ENCODE data around the gene SOCS1. TPM values are rescaled to one million over a fixed set of nuclear protein-coding genes. Genes with fewer than 3 reads are reported as not detected.

The SOCS1 gene
- total and polyA plus RNA-seq, 2 of the 4 experiments (the other 2 are of a cell fraction), result 2.0 to 22.0 TPM

DNA sequence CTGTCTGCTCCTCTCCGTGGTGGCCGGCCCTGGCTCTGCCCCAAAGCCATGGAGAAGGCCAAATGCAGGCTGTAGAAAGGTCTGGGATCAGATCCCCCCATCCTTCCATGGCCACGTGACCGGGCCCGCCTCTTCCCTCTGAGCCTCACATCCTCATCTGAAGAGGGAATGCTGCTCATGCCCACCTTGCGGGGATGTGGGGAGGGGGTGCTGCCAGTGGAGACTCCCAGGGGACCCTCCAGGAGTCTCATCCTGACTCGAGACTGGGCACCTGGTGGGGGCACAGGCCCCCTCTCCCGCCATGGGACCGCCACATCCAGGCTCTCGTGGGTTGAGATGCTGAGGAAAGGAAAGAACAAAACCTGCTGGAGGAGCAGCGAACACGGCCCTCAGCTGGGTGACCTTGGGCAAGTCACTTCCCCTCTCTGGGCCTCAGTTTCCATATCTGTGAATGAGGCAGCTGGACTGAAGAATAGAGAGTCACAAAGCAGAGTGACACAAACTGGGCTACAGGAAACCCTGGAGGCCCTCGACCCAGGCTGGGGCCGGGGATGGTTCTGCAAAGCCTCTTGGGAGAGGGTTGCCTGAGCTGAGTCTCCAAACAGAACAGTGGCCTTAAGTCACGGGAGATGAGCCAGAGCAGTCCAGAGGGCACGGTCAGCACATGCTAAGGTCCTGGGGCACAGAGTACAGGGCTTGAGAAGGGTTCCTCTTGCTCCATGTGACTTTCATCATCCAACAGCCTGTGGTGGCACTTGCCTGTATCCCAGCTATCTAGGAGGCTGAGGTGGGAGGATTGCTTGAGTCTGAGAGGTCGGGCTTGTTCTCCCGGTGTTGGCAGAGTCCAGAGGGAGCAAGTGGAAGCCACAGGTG, 30.1 kb downstream of the SOCS1 start:
- Histone ChIP-seq H2BK15ac (ENCODE audit: low read depth, low read length) (no peak overlapping the region), H3K56ac (ENCODE audit: extremely low read depth, insufficient read depth, low read length) (no peak overlapping the region), H3K4me2 (ENCODE audit: low read depth, low read length) (0 out of 2 replicates have a peak overlapping the region, but pooled peaks have one; percentile 36), H2AK5ac (ENCODE audit: low read depth, low read length) (peak overlapping the region; percentile 39; the same call in 1 of the 2 replicates), H3K27ac (ENCODE audit: insufficient read depth, low read length) (no peak overlapping the region), H4K8ac (ENCODE audit: low read depth in 2 of 2, low read length in 2 of 2) (no peak overlapping the region), H3K79me1 (ENCODE audit: low read depth in 1 of 2, low read length in 2 of 2) (no peaks in the 10 kb centered on the region), H4K91ac (ENCODE audit: insufficient read depth, low read depth, low read length) (no peak overlapping the region), H3K36me3 (ENCODE audit: control insufficient read depth, insufficient read depth, low read length) (no peaks in the 10 kb centered on the region), H3K27me3 (ENCODE audit: control insufficient read depth, insufficient read depth, low read length) (no peaks in the 10 kb centered on the region; the same call in 1 of the 2 replicates), H4K5ac (ENCODE audit: low read depth, low read length) (0 out of 2 replicates have a peak overlapping the region, but pooled peaks have one; percentile 4), H3K9me1 (ENCODE audit: insufficient read depth, low read length) (no peaks in the 10 kb centered on the region), H2AK9ac (replicated peaks; ENCODE audit: low read depth, low read length, poor library complexity) (peak overlapping the region; percentile 55), H2BK120ac (ENCODE audit: low read depth, low read length) (no peak overlapping the region), H2AFZ (replicated peaks; ENCODE audit: low read length, poor library complexity) (peak overlapping the region; percentile 81), H3K23ac (ENCODE audit: low read depth, low read length) (no peak overlapping the region), H3K14ac (replicated peaks; ENCODE audit: low read depth, low read length) (no peak overlapping the region; the same call in 1 of the 2 replicates), H3K9ac (ENCODE audit: low read depth, low read length) (no peak overlapping the region), H2BK20ac (ENCODE audit: low read depth, low read length) (no peak overlapping the region), H3K9me3 (ENCODE audit: control insufficient read depth, insufficient read depth, low read length) (no peaks in the 10 kb centered on the region), H3K4me3 (ENCODE audit: insufficient read depth, low read depth, low read length) (no peak overlapping the region), H4K20me1 (ENCODE audit: insufficient read depth, low read length) (no peaks in the 10 kb centered on the region), H3K4me1 (ENCODE audit: control insufficient read depth, insufficient read depth, low read length) (0 out of 2 replicates have a peak, but pooled peaks cover 2% of the 10 kb centered on the region), H3K4ac (ENCODE audit: low read depth, low read length) (no peak overlapping the region; the same call in 1 of the 2 replicates), H2BK5ac (ENCODE audit: low read depth, low read length, poor library complexity, severe bottlenecking) (no peak overlapping the region), H3K18ac (ENCODE audit: low read depth, low read length) (no peak overlapping the region; the same call in 1 of the 2 replicates)
- DNase-seq, result no peak
- dilution Hi-C loops (cut with HindIII; ENCODE audit: low sequenced_read_pairs, unreplicated experiment), result no loop called here
- WGBS, 2 experiments (ENCODE audit: extremely low coverage in 2 of 2, insufficient read length in 1 of 2), result 100% methylated on average over 2 of the region's 18 CpGs; no CpG with 5 or more reads in 1 of the 2 experiments
- in situ Hi-C loops (cut with MboI; ENCODE audit: low sequenced_read_pairs), result no loop called here
- intact Hi-C loops (cut with micrococcal nuclease), result no loop called here
- no TSS peak for BruUV-seq (replicated peaks)
- POLR2A ChIA-PET (ENCODE audit: unreplicated experiment), result no interaction called here
- TF ChIP-seq MAZ (IDR thresholded peaks at IDR 0.05; ENCODE audit: borderline replicate concordance, low read depth, low read length), result no peak
- no peak for TF ChIP-seq CTCF (conservative IDR thresholded peaks at IDR 0.05; ENCODE audit: low read depth, low read length)
- no peak for TF ChIP-seq BHLHE40 (IDR thresholded peaks at IDR 0.05; ENCODE audit: low read depth, low read length)
- no peak for TF ChIP-seq FOS (IDR thresholded peaks at IDR 0.05; ENCODE audit: low read depth, low read length)
- ATAC-seq (ENCODE audit: low read depth), result no peak
- CTCF ChIA-PET, result no interaction called here

All from IMR-90 (cell line).